Measurements from ENCODE around the gene ZBED4. TPM values are rescaled to one million over a fixed set of nuclear protein-coding genes. Genes with fewer than 3 reads are reported as not detected.

Gene ZBED4
- total RNA-seq, 2 donors from 2014 or later = 16.2 to 19.9 TPM

DNA sequence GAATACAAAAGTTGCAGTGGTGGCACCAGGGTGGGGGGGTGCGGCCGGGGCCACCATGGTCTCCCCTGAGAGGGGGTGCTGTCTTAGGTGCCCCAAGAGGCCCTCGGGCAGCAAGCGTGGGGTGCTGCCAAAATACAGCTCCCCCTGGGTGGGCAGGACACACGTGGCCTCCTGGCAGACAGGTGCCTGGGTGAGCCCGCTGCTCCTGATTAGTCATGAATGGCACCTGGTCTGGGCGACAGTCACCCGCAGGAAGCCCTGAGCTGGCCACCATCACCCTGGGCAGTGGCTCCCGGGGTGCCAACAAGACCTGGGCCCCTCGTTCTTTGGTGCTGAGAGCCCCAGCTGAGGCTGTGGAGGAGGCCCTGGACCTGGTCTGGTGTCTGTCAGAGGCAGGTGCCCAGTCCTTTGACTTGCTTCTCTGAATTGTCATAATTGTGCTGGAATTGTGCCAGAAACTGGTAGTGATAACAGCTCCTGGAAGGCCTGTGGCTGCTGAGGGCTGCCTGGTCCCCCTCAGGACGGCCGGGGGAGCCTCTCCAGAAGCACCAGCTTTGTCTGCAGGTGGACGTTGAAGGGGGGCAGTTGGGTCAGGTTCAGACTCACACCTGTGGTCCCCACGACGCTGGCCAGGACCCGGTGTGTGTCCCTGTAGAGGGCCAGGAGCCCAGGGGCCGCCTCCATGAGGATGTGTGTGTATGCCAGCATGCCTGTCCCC lies 49.8 kb downstream of the ZBED4 start:
- no peak for DNase-seq

DNA sequence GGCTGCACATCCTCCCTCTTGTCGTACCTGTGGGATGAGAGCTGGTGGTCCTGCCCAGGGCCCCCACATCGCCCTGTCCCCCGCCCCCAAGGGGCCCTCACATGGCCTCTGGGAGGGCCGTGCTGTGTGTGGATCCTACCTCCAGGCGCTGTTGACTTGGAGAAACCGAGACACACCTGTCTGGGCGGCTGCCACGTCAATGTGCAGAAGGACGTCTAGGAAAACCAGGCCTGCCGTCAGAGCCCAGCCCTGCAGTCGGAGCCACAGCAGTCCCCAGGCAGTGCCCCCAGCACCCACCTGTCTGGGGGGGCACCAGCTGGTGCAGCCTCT lies 50.4 kb downstream of the ZBED4 start:
- TF ChIP-seq, protein P1, sequence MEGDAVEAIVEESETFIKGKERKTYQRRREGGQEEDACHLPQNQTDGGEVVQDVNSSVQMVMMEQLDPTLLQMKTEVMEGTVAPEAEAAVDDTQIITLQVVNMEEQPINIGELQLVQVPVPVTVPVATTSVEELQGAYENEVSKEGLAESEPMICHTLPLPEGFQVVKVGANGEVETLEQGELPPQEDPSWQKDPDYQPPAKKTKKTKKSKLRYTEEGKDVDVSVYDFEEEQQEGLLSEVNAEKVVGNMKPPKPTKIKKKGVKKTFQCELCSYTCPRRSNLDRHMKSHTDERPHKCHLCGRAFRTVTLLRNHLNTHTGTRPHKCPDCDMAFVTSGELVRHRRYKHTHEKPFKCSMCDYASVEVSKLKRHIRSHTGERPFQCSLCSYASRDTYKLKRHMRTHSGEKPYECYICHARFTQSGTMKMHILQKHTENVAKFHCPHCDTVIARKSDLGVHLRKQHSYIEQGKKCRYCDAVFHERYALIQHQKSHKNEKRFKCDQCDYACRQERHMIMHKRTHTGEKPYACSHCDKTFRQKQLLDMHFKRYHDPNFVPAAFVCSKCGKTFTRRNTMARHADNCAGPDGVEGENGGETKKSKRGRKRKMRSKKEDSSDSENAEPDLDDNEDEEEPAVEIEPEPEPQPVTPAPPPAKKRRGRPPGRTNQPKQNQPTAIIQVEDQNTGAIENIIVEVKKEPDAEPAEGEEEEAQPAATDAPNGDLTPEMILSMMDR (IDR thresholded peaks at IDR 0.05) = no peak
- intact Hi-C loops (cut with DNase I) = no loop called here
- Histone ChIP-seq H3K4me3 (no peak overlapping the region), H3K27me3 (no peaks in the 10 kb centered on the region), H3K9ac (ENCODE audit: low read depth in 2 of 2, low read length in 2 of 2) (no peak overlapping the region), H3K4me1 (no peaks in the 10 kb centered on the region), H3K27ac (no peak overlapping the region), H3K36me3 (no peaks in the 10 kb centered on the region), H3K9me3 (no peaks in the 10 kb centered on the region)
- no peak for DNase-seq

More for the DNA sequence above, 49.8 kb downstream of the ZBED4 start:
- Histone ChIP-seq H3K4me3 (no peak overlapping the region), H3K27me3 (no peaks in the 10 kb centered on the region), H3K4me1 (no peaks in the 10 kb centered on the region), H3K36me3 (no peaks in the 10 kb centered on the region), H3K27ac (no peak overlapping the region), H3K9ac (ENCODE audit: low read depth in 2 of 2, low read length in 2 of 2) (no peak overlapping the region), H3K9me3 (no peaks in the 10 kb centered on the region)
- intact Hi-C loops (cut with DNase I) = no loop called here
- TF ChIP-seq, protein P1 (IDR thresholded peaks at IDR 0.05) = no peak

DNA sequence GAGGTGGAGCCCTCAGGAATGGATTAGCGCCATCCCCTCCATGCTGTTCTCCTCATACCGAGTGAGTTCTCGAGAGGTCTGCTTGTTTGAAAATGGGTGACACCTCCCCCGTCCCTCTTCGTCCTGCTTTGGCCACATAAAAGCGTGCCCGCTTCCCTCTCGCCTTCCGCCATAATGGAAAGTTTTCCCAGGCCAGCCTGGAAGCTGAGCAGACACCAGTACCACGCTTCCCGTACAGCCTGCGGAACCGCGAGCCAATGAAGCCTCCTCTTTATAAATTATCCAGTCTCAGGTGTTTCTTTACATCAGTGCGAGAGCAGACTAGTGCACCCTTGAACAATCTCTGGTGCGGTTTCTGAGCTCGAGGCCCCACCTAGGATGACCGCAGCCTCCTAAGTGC lies 51.8 kb downstream of the ZBED4 start:
- no peaks in the 10 kb centered on the region for H3K36me3 ChIP-seq
- no peak overlapping the region for H3K4me3 ChIP-seq
- intact Hi-C loops (cut with DNase I) = no loop called here
- no peaks in the 10 kb centered on the region for H3K9me3 ChIP-seq
- H3K27ac ChIP-seq = no peak overlapping the region
- no peaks in the 10 kb centered on the region for H3K4me1 ChIP-seq
- no peak overlapping the region for H3K9ac ChIP-seq (ENCODE audit: low read depth in 2 of 2, low read length in 2 of 2)
- no peak for DNase-seq
- no peaks in the 10 kb centered on the region for H3K27me3 ChIP-seq
- TF ChIP-seq, protein P1 (IDR thresholded peaks at IDR 0.05) = no peak

DNA sequence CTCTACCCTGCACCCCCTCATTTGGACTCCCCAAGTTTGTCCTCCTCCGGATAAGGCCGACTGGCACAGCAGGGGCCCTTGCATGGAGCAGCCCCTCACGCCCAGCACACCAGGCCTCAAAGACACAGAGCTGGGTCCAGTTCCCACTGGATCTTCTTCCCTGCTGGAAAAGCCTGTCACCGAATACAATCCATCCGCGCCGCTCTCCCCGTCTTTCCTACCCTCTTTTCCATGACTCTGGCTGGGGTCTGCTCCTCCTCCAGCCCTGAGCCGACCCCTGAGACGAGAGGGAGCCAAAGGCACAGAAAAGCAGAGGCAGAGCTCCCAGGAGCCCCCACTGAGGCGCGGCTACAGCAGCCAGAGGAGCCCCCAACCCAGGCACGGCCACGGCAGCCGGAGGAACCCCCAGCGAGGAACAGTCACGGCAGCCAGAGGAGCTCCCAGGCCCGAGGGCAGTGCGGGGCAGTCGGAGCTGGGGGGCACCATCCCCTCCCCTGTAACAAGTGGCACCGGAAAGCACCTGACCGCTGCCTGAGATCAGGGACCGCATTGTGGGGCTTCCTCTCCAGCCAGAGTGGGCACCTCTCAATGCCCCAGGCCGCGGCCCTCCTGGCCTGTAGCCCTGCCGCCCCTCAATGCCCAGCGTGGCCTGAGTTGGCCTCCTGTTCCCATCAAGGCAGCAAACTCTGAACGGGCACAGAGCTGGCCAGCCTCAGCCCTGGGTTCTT lies 52.6 kb downstream of the ZBED4 start:
- H3K9ac ChIP-seq (ENCODE audit: low read depth in 2 of 2, low read length in 2 of 2) = no peak overlapping the region
- DNase-seq = no peak
- no peaks in the 10 kb centered on the region for H3K36me3 ChIP-seq
- no peak overlapping the region for H3K27ac ChIP-seq
- H3K4me3 ChIP-seq = no peak overlapping the region
- intact Hi-C loops (cut with DNase I) = no loop called here
- no peaks in the 10 kb centered on the region for H3K27me3 ChIP-seq
- no peaks in the 10 kb centered on the region for H3K9me3 ChIP-seq
- no peaks in the 10 kb centered on the region for H3K4me1 ChIP-seq
- TF ChIP-seq, protein P1 (IDR thresholded peaks at IDR 0.05) = no peak

DNA sequence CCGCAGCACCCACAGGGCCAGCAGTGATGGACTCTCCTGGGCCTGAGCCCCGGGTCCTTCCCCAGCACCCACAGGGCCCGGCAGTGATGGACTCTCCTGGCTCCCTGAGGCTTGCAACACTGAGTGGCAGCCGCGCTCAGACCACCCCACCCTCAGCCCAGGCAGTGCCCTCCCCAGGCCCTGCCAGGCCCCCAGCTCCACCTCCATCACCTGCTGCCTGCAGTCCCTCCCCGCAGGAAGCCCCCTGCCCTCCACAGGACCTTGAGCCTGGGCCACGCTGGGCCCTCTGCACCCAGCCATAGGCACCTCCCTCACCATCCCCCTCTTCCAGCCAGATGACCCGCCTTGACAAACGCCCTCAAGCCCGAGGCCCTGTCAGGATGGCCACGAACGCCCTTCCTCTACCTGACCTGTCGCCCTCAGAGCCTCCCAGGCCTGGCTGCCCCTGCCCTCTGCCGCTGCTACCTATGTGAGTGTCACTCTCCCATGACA lies 53.2 kb downstream of the ZBED4 start:
- Histone ChIP-seq H3K27ac (no peak overlapping the region), H3K36me3 (no peaks in the 10 kb centered on the region), H3K27me3 (no peaks in the 10 kb centered on the region), H3K9me3 (no peaks in the 10 kb centered on the region), H3K4me1 (no peaks in the 10 kb centered on the region), H3K9ac (ENCODE audit: low read depth in 2 of 2, low read length in 2 of 2) (no peak overlapping the region), H3K4me3 (no peak overlapping the region)
- TF ChIP-seq, protein P1 (IDR thresholded peaks at IDR 0.05) = no peak
- intact Hi-C loops (cut with DNase I) = no loop called here
- no peak for DNase-seq
